MCF 10A (cell line): ENCODE data around the gene RNF217. TPM values are rescaled to one million over a fixed set of nuclear protein-coding genes. Genes with fewer than 3 reads are reported as not detected.
"Not testable (repeated sequence)": the region's sequence is repeated elsewhere in the genome, so short reads cannot be mapped to it uniquely, and the experiment has no call there.

Experiments
- BruUV-seq: library from RNA; stranded (reverse); fragments of 400-500 nt; replicated peaks from 2 replicates; lab custom pipeline; 2021; lab: Mats Ljungman, UMichigan
- CTCF ChIA-PET: fragments of 300-600 bp; sonication (Branson Sonifier 250); formaldehyde crosslinking; extraction: SDS; loops from one replicate; lab custom pipeline; 2021; ENCODE audit warnings: antibody characterized with exemption, inconsistent platforms; lab: Yijun Ruan, JAX
- POLR2A ChIA-PET: fragments of 300-600, 350-650 bp; sonication (Branson Sonifier 250); formaldehyde crosslinking; extraction: SDS; loops from one replicate; lab custom pipeline; 2020; ENCODE audit warnings: antibody characterized with exemption, inconsistent platforms; lab: Yijun Ruan, JAX
- DNase-seq: peaks from one replicate; pipeline ENCODE4 v3.0.0-alpha.2; 2018; ENCODE audit not compliant: unreplicated experiment
- H3K27ac Mint-ChIP-seq: one replicate; pipeline ENCODE4 v1.8.0; 2022; ENCODE audit warnings: mild to moderate bottlenecking, low read depth, mixed read lengths; ENCODE audit not compliant: unreplicated experiment
- H3K27me3 Mint-ChIP-seq: one replicate; pipeline ENCODE4 v1.8.0; 2022; ENCODE audit warnings: mixed read lengths; ENCODE audit not compliant: insufficient read depth, unreplicated experiment
- H3K36me3 Mint-ChIP-seq: one replicate; pipeline ENCODE4 v1.8.0; 2022; ENCODE audit warnings: mild to moderate bottlenecking, moderate library complexity, mixed read lengths; ENCODE audit not compliant: insufficient read depth, unreplicated experiment
- H3K4me1 Mint-ChIP-seq: one replicate; pipeline ENCODE4 v1.8.0; 2022; ENCODE audit warnings: mixed read lengths; ENCODE audit not compliant: insufficient read depth, unreplicated experiment
- H3K4me3 Mint-ChIP-seq: one replicate; pipeline ENCODE4 v1.8.0; 2022; ENCODE audit warnings: mild to moderate bottlenecking, moderate library complexity, mixed read lengths; ENCODE audit not compliant: unreplicated experiment
- H3K9me3 Mint-ChIP-seq: one replicate; pipeline ENCODE4 v1.8.0; 2022; ENCODE audit warnings: mixed read lengths; ENCODE audit not compliant: unreplicated experiment
- CTCF ChIP-seq: fragments of 200-600 bp; IDR thresholded peaks from one replicate; pipeline ENCODE4 v1.8.0; 2022; ENCODE audit warnings: antibody characterized with exemption, mild to moderate bottlenecking; ENCODE audit not compliant: unreplicated experiment
- intact Hi-C: fragments of 100-400 bp; cut with micrococcal nuclease; formaldehyde crosslinking; loops from 2 replicates; pipeline ENCODE4 v1.14.1; 2022
- total RNA-seq: library from RNA; stranded (reverse); gene quantifications from 2 replicates; pipeline ENCODE4 v1.2.3, GENCODE V29; 2022

The RNF217 gene
- total RNA-seq, 1 experiment from 2014 or later = 24.8 TPM

GRCh38 chr6:125031385-125031784, 69.1 kb downstream of the RNF217 start:
- Mint-ChIP-seq H3K36me3 (peaks cover 10% of the 10 kb centered on the region), H3K9me3 (peaks cover 6% of the 10 kb centered on the region), H3K27ac (no peak overlapping the region), H3K4me3 (no peak overlapping the region), H3K27me3 (no peaks in the 10 kb centered on the region), H3K4me1 (peaks cover 6% of the 10 kb centered on the region)
- TF ChIP-seq CTCF = no peak
- DNase-seq = no peak
- POLR2A ChIA-PET = interaction anchor here (0.6 kb wide), 1 partner anchor 22 kb away, joined by 4 read pairs; no protein-coding TSS in a partner anchor
- CTCF ChIA-PET = interaction anchor here (0.5 to 1.0 kb wide), 3 partner anchors 10 to 763 kb away, joined by 3 to 4 read pairs (median 3); no protein-coding TSS in a partner anchor
- BruUV-seq = no TSS peak
- intact Hi-C loops = no loop called here

GRCh38 chr6:125034929-125035328, 72.7 kb downstream of the RNF217 start:
- DNase-seq, H3K9me3 Mint-ChIP-seq, H3K36me3 Mint-ChIP-seq, intact Hi-C loops, BruUV-seq, H3K4me3 Mint-ChIP-seq, CTCF ChIA-PET, H3K27me3 Mint-ChIP-seq, H3K27ac Mint-ChIP-seq: not testable (repeated sequence)
- H3K4me1 Mint-ChIP-seq = peaks cover 10% of the 10 kb centered on the region
- POLR2A ChIA-PET = interaction anchor here (0.9 kb wide), 1 partner anchor 18 kb away, joined by 4 read pairs; no protein-coding TSS in a partner anchor

- H3K27me3 Mint-ChIP-seq, BruUV-seq, H3K27ac Mint-ChIP-seq, H3K36me3 Mint-ChIP-seq, intact Hi-C loops, DNase-seq, H3K4me3 Mint-ChIP-seq, H3K9me3 Mint-ChIP-seq: not testable (repeated sequence)
- peaks cover 14% of the 10 kb centered on the region for H3K4me1 Mint-ChIP-seq
- POLR2A ChIA-PET = interaction anchor here (0.9 to 1.3 kb wide), 3 partner anchors 9 to 37 kb away, joined by 3 to 6 read pairs (median 4); no protein-coding TSS in a partner anchor
- CTCF ChIA-PET = interaction anchor here (0.9 kb wide), 1 partner anchor 78 kb away, joined by 4 read pairs; no protein-coding TSS in a partner anchor
Measured at GRCh38 chr6:125036486-125036885, 74.2 kb downstream of the RNF217 start.

DNA sequence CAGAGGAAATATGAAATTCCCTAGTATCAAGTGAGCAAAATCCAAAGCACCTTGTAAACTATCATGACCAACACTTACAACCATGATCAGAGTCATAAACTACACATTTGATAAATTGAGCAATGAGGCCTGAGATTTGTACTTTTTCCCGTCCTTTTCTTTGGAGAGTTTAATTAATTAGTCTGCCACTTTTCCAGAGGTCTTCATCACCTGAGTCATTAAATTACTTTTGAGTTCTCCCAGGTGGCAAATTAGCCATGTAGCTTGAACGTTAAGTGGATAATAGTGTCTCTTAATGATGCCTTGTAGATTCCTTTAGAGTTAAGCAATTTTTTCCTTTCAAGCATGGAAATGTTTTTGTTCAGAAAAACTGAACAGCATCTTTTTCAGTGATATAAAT, 75.6 kb downstream of the RNF217 start:
- intact Hi-C loops = no loop called here

More for the DNA sequence above, 75.6 kb downstream of the RNF217 start:
- Mint-ChIP-seq H3K27ac (no peak overlapping the region), H3K4me3 (no peak overlapping the region), H3K4me1 (peaks cover 20% of the 10 kb centered on the region), H3K27me3 (no peaks in the 10 kb centered on the region), H3K36me3 (peaks cover 6% of the 10 kb centered on the region), H3K9me3 (no peaks in the 10 kb centered on the region)
- POLR2A ChIA-PET = no interaction called here
- no peak for DNase-seq
- no peak for TF ChIP-seq CTCF
- BruUV-seq = no TSS peak
- CTCF ChIA-PET = no interaction called here
